SK-N-MC (cell line): ENCODE results near the gene LSM10.

Experiments used
- EZH2 ChIP-seq: fragments of 200-600 bp; sonication (generic); IDR thresholded peaks from one replicate; pipeline ENCODE4 v1.6.1; 2017; ENCODE audit warnings: antibody characterized with exemption
- FOXP2 ChIP-seq: optimal IDR thresholded peaks from 2 replicates; pipeline ENCODE3; 2011; ENCODE audit warnings: mild to moderate bottlenecking, moderate library complexity; ENCODE audit not compliant: insufficient read depth; ENCODE audit errors: extremely low read length, control extremely low read depth
- POLR2AphosphoS5 ChIP-seq: IDR thresholded peaks from 2 replicates; pipeline ENCODE4 v1.6.1; 2012; ENCODE audit warnings: mild to moderate bottlenecking, low read depth, low read length, borderline replicate concordance

GRCh38 chr1:36440646-36441045, 42.9 kb upstream of the LSM10 start:
- TF ChIP-seq POLR2AphosphoS5 (no peak), EZH2 (no peak), FOXP2 (no peak)
